ENCODE measurements around the gene KRT77. TPM values are rescaled to one million over a fixed set of nuclear protein-coding genes. Genes with fewer than 3 reads are reported as not detected.

The KRT77 gene
- total RNA-seq, 2 experiments from 2014 or later = not detected

- CTCF ChIA-PET (ENCODE audit: unreplicated experiment) = no interaction called here
- Histone ChIP-seq H3K4me3 (ENCODE audit: low read depth, low read length, poor library complexity, severe bottlenecking) (no peak overlapping the region), H3K79me2 (ENCODE audit: insufficient read depth, low read depth, low read length) (no peaks in the 10 kb centered on the region), H2AFZ (ENCODE audit: low read length) (no peak overlapping the region), H3K36me3 (ENCODE audit: insufficient read depth, low read length) (no peaks in the 10 kb centered on the region), H3K9me3 (ENCODE audit: low read length) (no peaks in the 10 kb centered on the region), H3K27ac (ENCODE audit: low read depth, low read length, poor library complexity, severe bottlenecking) (no peak overlapping the region), H3K9me2 (ENCODE audit: insufficient read depth, low read length) (no peaks in the 10 kb centered on the region), H4K20me1 (ENCODE audit: insufficient read depth, low read length) (no peaks in the 10 kb centered on the region), H3K4me1 (ENCODE audit: insufficient read depth, low read length, poor library complexity, severe bottlenecking) (no peaks in the 10 kb centered on the region), H3K4me2 (ENCODE audit: low read length) (no peak overlapping the region)
- intact Hi-C loops (cut with micrococcal nuclease; ENCODE audit: unreplicated experiment) = no loop called here
- POLR2A ChIA-PET = interaction anchor here (0.6 kb wide), 1 partner anchor 18 kb away, joined by 3 read pairs; no protein-coding TSS in a partner anchor
- no TSS peak for BruUV-seq (replicated peaks)
- no peak for DNase-seq (ENCODE audit: low spot score)
- TF ChIP-seq CTCF (conservative IDR thresholded peaks at IDR 0.05; ENCODE audit: low read length) (no peak), EZH2phosphoT487 (IDR thresholded peaks at IDR 0.05; ENCODE audit: borderline replicate concordance, low read depth, low read length) (no peak)
These were observed 23.7 kb upstream of the KRT77 start for GRCh38 chr12:52727037-52727436.

DNA sequence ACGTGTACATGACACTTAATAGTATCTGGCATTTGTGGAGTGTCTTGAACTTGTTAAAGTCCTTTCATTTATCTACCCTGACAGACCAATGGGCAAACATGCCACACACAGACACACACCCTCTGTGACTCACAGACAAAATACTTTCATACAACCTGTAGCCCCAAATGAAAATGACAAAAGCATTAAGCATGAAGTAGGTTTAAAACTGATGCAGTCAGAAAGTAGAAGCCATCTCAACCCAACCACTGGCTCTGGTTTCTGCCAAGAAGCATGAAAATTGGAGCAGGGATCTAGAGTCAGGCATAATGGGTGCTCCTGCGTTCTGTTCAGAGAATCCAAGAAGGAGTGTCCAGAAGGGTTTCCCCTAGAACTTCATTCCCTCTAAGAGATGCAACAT is 23.1 kb upstream of the KRT77 start:
- no peaks in the 10 kb centered on the region for H3K4me1 ChIP-seq (ENCODE audit: insufficient read depth, low read length, poor library complexity, severe bottlenecking)
- ChIA-PET POLR2A (no interaction called here), CTCF (ENCODE audit: unreplicated experiment) (no interaction called here)
- H3K79me2 ChIP-seq (ENCODE audit: insufficient read depth, low read depth, low read length) = no peaks in the 10 kb centered on the region
- no peak overlapping the region for H3K4me2 ChIP-seq (ENCODE audit: low read length)
- H3K27ac ChIP-seq (ENCODE audit: low read depth, low read length, poor library complexity, severe bottlenecking) = no peak overlapping the region
- intact Hi-C loops (cut with micrococcal nuclease; ENCODE audit: unreplicated experiment) = no loop called here
- no TSS peak for BruUV-seq (replicated peaks)
- H3K9me2 ChIP-seq (ENCODE audit: insufficient read depth, low read length) = no peaks in the 10 kb centered on the region
- H3K9me3 ChIP-seq (ENCODE audit: low read length) = no peaks in the 10 kb centered on the region
- TF ChIP-seq EZH2phosphoT487 (IDR thresholded peaks at IDR 0.05; ENCODE audit: borderline replicate concordance, low read depth, low read length) = no peak
- H2AFZ ChIP-seq (ENCODE audit: low read length) = no peak overlapping the region
- H4K20me1 ChIP-seq (ENCODE audit: insufficient read depth, low read length) = no peaks in the 10 kb centered on the region
- H3K36me3 ChIP-seq (ENCODE audit: insufficient read depth, low read length) = no peaks in the 10 kb centered on the region
- no peak for DNase-seq (ENCODE audit: low spot score)
- H3K4me3 ChIP-seq (ENCODE audit: low read depth, low read length, poor library complexity, severe bottlenecking) = no peak overlapping the region

DNA sequence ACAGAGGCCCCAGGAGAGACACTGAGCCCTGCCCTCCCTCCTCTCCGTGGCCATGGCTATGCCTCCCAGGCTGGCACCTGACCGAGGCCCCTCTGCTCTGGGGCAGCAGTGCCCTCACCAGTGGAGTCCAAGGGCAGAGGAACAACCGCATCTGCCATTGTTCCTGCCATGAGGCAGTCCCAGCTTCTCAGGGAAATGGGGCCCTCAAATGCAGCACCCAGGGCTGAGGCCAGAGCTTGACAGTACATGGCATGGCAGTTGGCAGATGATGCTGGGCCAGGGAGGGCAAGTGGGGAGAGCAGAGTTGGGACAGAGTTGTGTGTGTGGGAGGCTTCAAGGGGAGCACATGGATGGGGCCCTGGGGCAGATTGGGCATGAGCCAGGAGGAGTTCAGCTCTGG is 21.1 kb upstream of the KRT77 start:
- no peak overlapping the region for H3K27ac ChIP-seq (ENCODE audit: low read depth, low read length, poor library complexity, severe bottlenecking)
- H3K4me3 ChIP-seq (ENCODE audit: low read depth, low read length, poor library complexity, severe bottlenecking) = no peak overlapping the region
- H3K4me1 ChIP-seq (ENCODE audit: insufficient read depth, low read length, poor library complexity, severe bottlenecking) = no peaks in the 10 kb centered on the region
- intact Hi-C loops (cut with micrococcal nuclease; ENCODE audit: unreplicated experiment) = no loop called here
- no peaks in the 10 kb centered on the region for H3K36me3 ChIP-seq (ENCODE audit: insufficient read depth, low read length)
- DNase-seq (ENCODE audit: low spot score) = no peak
- H3K4me2 ChIP-seq (ENCODE audit: low read length) = no peak overlapping the region
- no peaks in the 10 kb centered on the region for H4K20me1 ChIP-seq (ENCODE audit: insufficient read depth, low read length)
- no peaks in the 10 kb centered on the region for H3K79me2 ChIP-seq (ENCODE audit: insufficient read depth, low read depth, low read length)
- no peaks in the 10 kb centered on the region for H3K9me2 ChIP-seq (ENCODE audit: insufficient read depth, low read length)
- no peak for TF ChIP-seq EZH2phosphoT487 (IDR thresholded peaks at IDR 0.05; ENCODE audit: borderline replicate concordance, low read depth, low read length)
- TF ChIP-seq CTCF (conservative IDR thresholded peaks at IDR 0.05; ENCODE audit: low read length) = no peak
- no peak overlapping the region for H2AFZ ChIP-seq (ENCODE audit: low read length)
- POLR2A ChIA-PET = interaction anchor here (0.6 kb wide), 1 partner anchor 32 kb away, joined by 3 read pairs; no protein-coding TSS in a partner anchor
- no peaks in the 10 kb centered on the region for H3K9me3 ChIP-seq (ENCODE audit: low read length)
- BruUV-seq (replicated peaks) = no TSS peak
- CTCF ChIA-PET (ENCODE audit: unreplicated experiment) = no interaction called here

Measured in OCI-LY7 (cell line).